A673 (cell line): ENCODE data around the gene EZR. TPM values are rescaled to one million over a fixed set of nuclear protein-coding genes. Genes with fewer than 3 reads are reported as not detected.

ENCODE experiments used
- BruUV-seq: library from RNA; stranded (reverse); fragments of 400-500 nt; replicated peaks from 2 replicates; lab custom pipeline; 2021; lab: Mats Ljungman, UMichigan
- CTCF ChIA-PET: fragments of 300-600 bp; sonication (Branson Sonifier 250); formaldehyde crosslinking; loops from one replicate; lab custom pipeline; 2022; ENCODE audit warnings: antibody characterized with exemption; lab: Charles Lee
- POLR2A ChIA-PET: fragments of 300-600 bp; sonication (Branson Sonifier 250); formaldehyde crosslinking; loops from one replicate; lab custom pipeline; 2022; ENCODE audit warnings: antibody characterized with exemption; ENCODE audit not compliant: low non-redundant PET; lab: Charles Lee
- DNase-seq: peaks from one replicate; pipeline ENCODE4 v3.0.0-alpha.2; 2015; ENCODE audit warnings: low spot score
- H3K27ac ChIP-seq: fragments of 200-600 bp; sonication (generic); 2 replicates; pipeline ENCODE4 v1.5.1; 2016; ENCODE audit warnings: mixed run types, low read depth, mild to moderate bottlenecking, mixed read lengths, antibody characterized with exemption, low read length; ENCODE audit not compliant: poor library complexity, severe bottlenecking
- H3K27me3 ChIP-seq: fragments of 200-600 bp; sonication (generic); replicated peaks from 2 replicates; pipeline ENCODE4 v1.6.1; 2017; ENCODE audit warnings: mixed run types, low read depth, mild to moderate bottlenecking, mixed read lengths, antibody characterized with exemption, low read length; ENCODE audit not compliant: insufficient read depth, poor library complexity
- H3K36me3 ChIP-seq: fragments of 200-600 bp; sonication (generic); 2 replicates; pipeline ENCODE4 v1.6.1; 2016; ENCODE audit warnings: mixed run types, mild to moderate bottlenecking, mixed read lengths, antibody characterized with exemption, low read length; ENCODE audit not compliant: insufficient read depth, poor library complexity, severe bottlenecking
- H3K4me1 ChIP-seq: fragments of 200-600 bp; sonication (generic); 2 replicates; pipeline ENCODE4 v1.6.1; 2017; ENCODE audit warnings: mixed run types, mild to moderate bottlenecking, mixed read lengths, antibody characterized with exemption, low read length; ENCODE audit not compliant: insufficient read depth, poor library complexity, severe bottlenecking
- H3K4me3 ChIP-seq: fragments of 200-600 bp; sonication (generic); 2 replicates; pipeline ENCODE4 v1.5.1; 2016; ENCODE audit warnings: low read depth, mixed run types, mild to moderate bottlenecking, mixed read lengths, low read length; ENCODE audit not compliant: poor library complexity, severe bottlenecking
- H3K9me3 ChIP-seq: fragments of 200-600 bp; sonication (generic); 2 replicates; pipeline ENCODE4 v1.6.1; 2016; ENCODE audit warnings: mixed run types, low read depth, mild to moderate bottlenecking, mixed read lengths, antibody characterized with exemption, low read length; ENCODE audit not compliant: poor library complexity, severe bottlenecking
- EZH2 ChIP-seq: fragments of 200-600 bp; sonication (generic); IDR thresholded peaks from 2 replicates; pipeline ENCODE4 v1.6.1; 2017; ENCODE audit warnings: borderline replicate concordance, low read depth, mild to moderate bottlenecking, mixed read lengths, antibody characterized with exemption, low read length; ENCODE audit not compliant: poor library complexity, severe bottlenecking
- intact Hi-C: fragments of 100-400 bp; cut with micrococcal nuclease; formaldehyde crosslinking; loops from one replicate; pipeline ENCODE4 v1.10.0; 2022; ENCODE audit not compliant: unreplicated experiment
- total RNA-seq: library from RNA; stranded (reverse); gene quantifications from 2 replicates; pipeline ENCODE4 v1.2.3, GENCODE V29; 2021
- TF ChIP-seq, protein P1 (sequence below): fragments of 300-800, 200-600 bp; sonication (generic); conservative IDR thresholded peaks from 2 replicates; pipeline ENCODE4 v1.5.1; 2017; ENCODE audit warnings: low read depth, mild to moderate bottlenecking, antibody characterized with exemption, low read length, moderate library complexity, mixed read lengths

The EZR gene
- total RNA-seq, 1 experiment from 2014 or later = 144 TPM

DNA sequence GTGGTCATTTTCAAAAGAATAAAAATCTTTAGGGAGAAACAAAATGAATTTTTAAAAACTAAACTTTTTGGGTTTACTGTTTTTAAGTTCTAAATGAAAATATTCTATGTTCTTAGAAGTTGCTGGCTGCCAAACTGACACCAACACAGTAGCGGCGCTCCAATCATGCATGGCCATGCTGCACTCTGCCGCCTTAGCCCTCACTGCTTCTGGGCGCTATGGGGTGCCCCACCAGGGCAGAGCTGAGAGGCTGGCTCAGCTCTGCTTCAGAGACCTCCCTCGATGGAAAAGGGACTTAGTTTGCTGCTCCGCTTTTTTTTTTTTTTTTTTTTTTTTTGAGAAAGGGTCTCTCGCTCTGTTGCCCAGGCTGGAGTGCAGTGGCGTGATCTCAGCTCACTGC, 20.9 kb downstream of the EZR start:
- no peak overlapping the region for H3K27ac ChIP-seq
- no peak for DNase-seq
- H3K4me1 ChIP-seq = peaks cover 52% of the 10 kb centered on the region
- no TSS peak for BruUV-seq
- ChIA-PET CTCF (interaction anchor here (0.6 kb wide), 1 partner anchor 835 kb away, joined by 6 read pairs; no protein-coding TSS in a partner anchor), POLR2A (no interaction called here)
- H3K9me3 ChIP-seq = no peaks in the 10 kb centered on the region
- TF ChIP-seq EZH2 = no peak
- TF ChIP-seq, protein P1, sequence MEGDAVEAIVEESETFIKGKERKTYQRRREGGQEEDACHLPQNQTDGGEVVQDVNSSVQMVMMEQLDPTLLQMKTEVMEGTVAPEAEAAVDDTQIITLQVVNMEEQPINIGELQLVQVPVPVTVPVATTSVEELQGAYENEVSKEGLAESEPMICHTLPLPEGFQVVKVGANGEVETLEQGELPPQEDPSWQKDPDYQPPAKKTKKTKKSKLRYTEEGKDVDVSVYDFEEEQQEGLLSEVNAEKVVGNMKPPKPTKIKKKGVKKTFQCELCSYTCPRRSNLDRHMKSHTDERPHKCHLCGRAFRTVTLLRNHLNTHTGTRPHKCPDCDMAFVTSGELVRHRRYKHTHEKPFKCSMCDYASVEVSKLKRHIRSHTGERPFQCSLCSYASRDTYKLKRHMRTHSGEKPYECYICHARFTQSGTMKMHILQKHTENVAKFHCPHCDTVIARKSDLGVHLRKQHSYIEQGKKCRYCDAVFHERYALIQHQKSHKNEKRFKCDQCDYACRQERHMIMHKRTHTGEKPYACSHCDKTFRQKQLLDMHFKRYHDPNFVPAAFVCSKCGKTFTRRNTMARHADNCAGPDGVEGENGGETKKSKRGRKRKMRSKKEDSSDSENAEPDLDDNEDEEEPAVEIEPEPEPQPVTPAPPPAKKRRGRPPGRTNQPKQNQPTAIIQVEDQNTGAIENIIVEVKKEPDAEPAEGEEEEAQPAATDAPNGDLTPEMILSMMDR = no peak
- no peaks in the 10 kb centered on the region for H3K36me3 ChIP-seq
- H3K4me3 ChIP-seq = no peak overlapping the region
- intact Hi-C loops = no loop called here
- no peaks in the 10 kb centered on the region for H3K27me3 ChIP-seq

DNA sequence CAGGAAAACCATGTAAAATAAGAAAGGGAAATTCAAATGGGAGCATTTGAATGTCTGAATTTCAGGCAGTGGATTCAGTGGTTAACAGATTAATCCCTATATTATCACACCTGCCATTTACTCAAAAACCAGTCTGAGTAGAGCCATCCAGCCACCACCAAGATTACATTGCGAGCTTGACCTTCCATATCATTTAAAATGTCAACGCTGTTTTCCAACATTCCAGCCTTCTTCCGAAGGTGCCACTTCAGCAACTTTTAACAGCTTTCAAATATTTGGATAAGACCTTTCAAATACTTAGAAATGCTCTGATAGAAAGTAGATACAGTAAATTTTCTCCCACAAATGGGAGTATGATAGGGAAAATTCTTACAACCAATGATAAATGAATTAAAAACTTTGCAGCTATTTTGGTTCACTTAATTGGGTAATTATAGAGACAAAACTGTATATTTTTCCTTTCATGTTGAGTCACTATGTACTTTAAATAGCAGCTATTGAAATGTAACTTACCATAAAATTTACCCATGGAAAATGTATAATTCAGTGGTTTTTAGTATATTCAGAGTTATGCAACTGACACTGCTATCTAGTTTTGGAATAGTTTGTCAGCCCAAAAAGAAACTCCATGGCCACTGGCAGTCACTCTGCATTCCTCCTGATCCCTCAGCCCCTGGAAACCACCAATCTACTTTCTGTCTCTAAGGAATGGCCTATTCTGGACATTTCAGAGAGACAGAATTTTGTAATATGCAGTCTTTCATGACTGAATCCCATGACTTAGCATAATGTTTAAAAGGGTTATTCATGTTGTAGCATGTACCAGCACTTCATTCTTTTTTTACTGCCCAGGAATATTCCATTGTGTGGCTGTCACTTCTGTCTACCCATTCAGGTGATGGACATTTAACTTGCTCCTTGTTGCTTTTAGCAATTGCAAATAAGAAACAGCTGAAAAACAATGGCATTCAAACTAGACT, 21.5 kb downstream of the EZR start:
- Histone ChIP-seq H3K27ac (no peak overlapping the region), H3K27me3 (no peaks in the 10 kb centered on the region), H3K4me3 (no peak overlapping the region), H3K4me1 (peaks cover 46% of the 10 kb centered on the region), H3K9me3 (no peaks in the 10 kb centered on the region), H3K36me3 (no peaks in the 10 kb centered on the region)
- no TSS peak for BruUV-seq
- DNase-seq = no peak
- ChIA-PET POLR2A (no interaction called here), CTCF (interaction anchor here (0.6 kb wide), 1 partner anchor 836 kb away, joined by 6 read pairs; no protein-coding TSS in a partner anchor)
- intact Hi-C loops = no loop called here
- TF ChIP-seq, protein P1 = no peak
- no peak for TF ChIP-seq EZH2

- TF ChIP-seq, protein P1 = no peak
- no peak for TF ChIP-seq EZH2
- no peak overlapping the region for H3K27ac ChIP-seq
- CTCF ChIA-PET = no interaction called here
- H3K36me3 ChIP-seq = no peaks in the 10 kb centered on the region
- intact Hi-C loops = no loop called here
- no peaks in the 10 kb centered on the region for H3K9me3 ChIP-seq
- H3K27me3 ChIP-seq = no peaks in the 10 kb centered on the region
- no peak for DNase-seq
- BruUV-seq = no TSS peak
- H3K4me1 ChIP-seq = peaks cover 40% of the 10 kb centered on the region
- H3K4me3 ChIP-seq = no peak overlapping the region
- POLR2A ChIA-PET = no interaction called here
Observed at GRCh38 chr6:158796353-158796752, 22.8 kb downstream of the EZR start.
